HepG2 (cell line): ENCODE measurements around the gene CYLD. TPM values are rescaled to one million over a fixed set of nuclear protein-coding genes. Genes with fewer than 3 reads are reported as not detected.
A peak's percentile ranks its signal among the peaks of the same experiment; 100 is the strongest.

Experiments
- DNMT3B ChIP-seq: conservative IDR thresholded peaks from 2 replicates; pipeline ENCODE4 v1.6.1; 2016; ENCODE audit warnings: missing biosample characterization, control low read depth
- HDAC2 ChIP-seq: sonication (generic); formaldehyde crosslinking; IDR thresholded peaks from 2 replicates; pipeline ENCODE4 v1.4.0; 2020; ENCODE audit warnings: missing genetic modification reagents
- JUNB ChIP-seq: sonication (generic); formaldehyde crosslinking; IDR thresholded peaks from 2 replicates; pipeline ENCODE4 v1.8.0; 2022; ENCODE audit warnings: missing genetic modification reagents, mild to moderate bottlenecking, borderline replicate concordance
- KLF13 ChIP-seq: sonication (generic); formaldehyde crosslinking; IDR thresholded peaks from 2 replicates; pipeline ENCODE4 v1.4.0; 2020; ENCODE audit warnings: mild to moderate bottlenecking, missing genetic modification reagents
- LCORL ChIP-seq, 2 experiments: fragments of 450-650 bp in 1 of 2; sonication (generic) in 1 of 2; formaldehyde crosslinking in 1 of 2; IDR thresholded peaks; 2 replicates each; pipeline versions ENCODE4 v1.5.0 to v1.6.1; 2017 to 2020; ENCODE audit warnings: antibody characterized with exemption in 1 of 2, missing genetic modification reagents in 1 of 2
- MAFG ChIP-seq: sonication (generic); formaldehyde crosslinking; IDR thresholded peaks from 2 replicates; pipeline ENCODE4 v1.5.1; 2020; ENCODE audit warnings: mild to moderate bottlenecking, missing genetic modification reagents
- NCOR1 ChIP-seq: fragments of 200-600 bp; sonication (generic); IDR thresholded peaks from 2 replicates; pipeline ENCODE4 v1.7.0; 2017; ENCODE audit warnings: antibody characterized with exemption, low read length, borderline replicate concordance
- NR0B2 ChIP-seq: sonication (generic); formaldehyde crosslinking; IDR thresholded peaks from 2 replicates; pipeline ENCODE4 v1.4.0; 2020; ENCODE audit warnings: mild to moderate bottlenecking, missing genetic modification reagents
- NR2F6 ChIP-seq, 2 experiments: IDR thresholded peaks; 2 replicates each; pipeline ENCODE4 v1.6.1; 2016; ENCODE audit warnings: antibody characterized with exemption in 1 of 2, mild to moderate bottlenecking in 1 of 2
- POGK ChIP-seq: sonication (generic); formaldehyde crosslinking; conservative IDR thresholded peaks from 2 replicates; pipeline ENCODE4 v1.8.0; 2022; ENCODE audit warnings: mild to moderate bottlenecking, moderate library complexity, missing genetic modification reagents
- RBAK ChIP-seq: sonication (generic); formaldehyde crosslinking; IDR thresholded peaks from 2 replicates; pipeline ENCODE4 v1.5.1; 2020; ENCODE audit warnings: mild to moderate bottlenecking, missing genetic modification reagents
- SIX4 ChIP-seq: sonication (generic); formaldehyde crosslinking; IDR thresholded peaks from 2 replicates; pipeline ENCODE4 v1.4.0; 2020; ENCODE audit warnings: missing genetic modification reagents
- SMYD3 ChIP-seq: sonication (generic); formaldehyde crosslinking; IDR thresholded peaks from 2 replicates; pipeline ENCODE4 v1.8.1; 2023; ENCODE audit warnings: mild to moderate bottlenecking, missing genetic modification reagents
- SRSF9 ChIP-seq: fragments of 200-400 bp; formaldehyde crosslinking; IDR thresholded peaks from 2 replicates; pipeline ENCODE4 v1.6.1; 2018; ENCODE audit warnings: borderline replicate concordance, mild to moderate bottlenecking, low read depth, low read length; ENCODE audit not compliant: insufficient read depth, poor library complexity, severe bottlenecking
- TMF1 ChIP-seq: sonication (generic); formaldehyde crosslinking; IDR thresholded peaks from 2 replicates; pipeline ENCODE4 v1.8.1; 2022; ENCODE audit warnings: low read depth, missing genetic modification reagents
- ZBTB1 ChIP-seq: sonication (generic); formaldehyde crosslinking; IDR thresholded peaks from 2 replicates; pipeline ENCODE4 v1.4.0; 2020; ENCODE audit warnings: missing genetic modification reagents, borderline replicate concordance
- ZC3H13 ChIP-seq: sonication (generic); formaldehyde crosslinking; IDR thresholded peaks from 2 replicates; pipeline ENCODE4 v1.8.1; 2023; ENCODE audit warnings: mild to moderate bottlenecking, missing genetic modification reagents, moderate library complexity
- ZFYVE20 ChIP-seq: sonication (generic); formaldehyde crosslinking; IDR thresholded peaks from 2 replicates; pipeline ENCODE4 v1.8.0; 2023; ENCODE audit warnings: low read depth, mild to moderate bottlenecking, moderate library complexity, missing genetic modification reagents, borderline replicate concordance
- ZNF337 ChIP-seq: sonication (generic); formaldehyde crosslinking; IDR thresholded peaks from 2 replicates; pipeline ENCODE4 v1.5.1; 2020; ENCODE audit warnings: missing genetic modification reagents, low read depth, mild to moderate bottlenecking, borderline replicate concordance
- ZNF431 ChIP-seq: sonication (generic); formaldehyde crosslinking; IDR thresholded peaks from 2 replicates; pipeline ENCODE4 v1.9.0; 2022; ENCODE audit warnings: missing genetic modification reagents, low read depth, mild to moderate bottlenecking, borderline replicate concordance
- ZNF772 ChIP-seq: sonication (generic); formaldehyde crosslinking; IDR thresholded peaks from 2 replicates; pipeline ENCODE4 v1.5.0; 2020; ENCODE audit warnings: mild to moderate bottlenecking, missing genetic modification reagents
- ZNF790 ChIP-seq: sonication (generic); formaldehyde crosslinking; IDR thresholded peaks from 2 replicates; pipeline ENCODE4 v1.8.0; 2022; ENCODE audit warnings: missing genetic modification reagents, mild to moderate bottlenecking, borderline replicate concordance
- polyA plus RNA-seq, 8 experiments: library from polyadenylated mRNA; depleted of rRNA in 3 of 8; stranded (reverse) in 7 of 8; unstranded in 1 of 8; fragments of >200 nt; fragmentation: Illumina TruSeq in 4 of 8; extraction: Trizol in 4 of 8; gene quantifications; 2 replicates each; pipeline versions ENCODE4 v1.2.1 to v1.2.3, GENCODE V29; 2011 to 2016; ENCODE audit warnings: low read depth in 4 of 8, missing spikeins in 1 of 8, mixed read lengths in 1 of 8; ENCODE audit not compliant: insufficient read depth in 1 of 8
- total RNA-seq, 5 experiments: library from RNA; depleted of rRNA; stranded (reverse); fragments of >200 nt; fragmentation: Illumina TruSeq; extraction: Trizol; gene quantifications; 2 replicates each; pipeline ENCODE4 v1.2.3, GENCODE V29; 2016; ENCODE audit warnings: low read depth in 1 of 5
- TF ChIP-seq, protein P1 (sequence below): sonication (generic); formaldehyde crosslinking; IDR thresholded peaks from 2 replicates; pipeline ENCODE4 v1.5.1; 2020; ENCODE audit warnings: missing genetic modification reagents, mild to moderate bottlenecking, borderline replicate concordance
- TF ChIP-seq, protein P2 (sequence below): IDR thresholded peaks from 2 replicates; pipeline ENCODE4 v1.6.1; 2016; ENCODE audit warnings: low read depth

CYLD gene
- total and polyA plus RNA-seq, 2 of the 13 experiments (the other 11 are each of a cell fraction or from before 2014, with no cell fraction given), result 6.1 to 11.4 TPM

- TF ChIP-seq, protein P1, sequence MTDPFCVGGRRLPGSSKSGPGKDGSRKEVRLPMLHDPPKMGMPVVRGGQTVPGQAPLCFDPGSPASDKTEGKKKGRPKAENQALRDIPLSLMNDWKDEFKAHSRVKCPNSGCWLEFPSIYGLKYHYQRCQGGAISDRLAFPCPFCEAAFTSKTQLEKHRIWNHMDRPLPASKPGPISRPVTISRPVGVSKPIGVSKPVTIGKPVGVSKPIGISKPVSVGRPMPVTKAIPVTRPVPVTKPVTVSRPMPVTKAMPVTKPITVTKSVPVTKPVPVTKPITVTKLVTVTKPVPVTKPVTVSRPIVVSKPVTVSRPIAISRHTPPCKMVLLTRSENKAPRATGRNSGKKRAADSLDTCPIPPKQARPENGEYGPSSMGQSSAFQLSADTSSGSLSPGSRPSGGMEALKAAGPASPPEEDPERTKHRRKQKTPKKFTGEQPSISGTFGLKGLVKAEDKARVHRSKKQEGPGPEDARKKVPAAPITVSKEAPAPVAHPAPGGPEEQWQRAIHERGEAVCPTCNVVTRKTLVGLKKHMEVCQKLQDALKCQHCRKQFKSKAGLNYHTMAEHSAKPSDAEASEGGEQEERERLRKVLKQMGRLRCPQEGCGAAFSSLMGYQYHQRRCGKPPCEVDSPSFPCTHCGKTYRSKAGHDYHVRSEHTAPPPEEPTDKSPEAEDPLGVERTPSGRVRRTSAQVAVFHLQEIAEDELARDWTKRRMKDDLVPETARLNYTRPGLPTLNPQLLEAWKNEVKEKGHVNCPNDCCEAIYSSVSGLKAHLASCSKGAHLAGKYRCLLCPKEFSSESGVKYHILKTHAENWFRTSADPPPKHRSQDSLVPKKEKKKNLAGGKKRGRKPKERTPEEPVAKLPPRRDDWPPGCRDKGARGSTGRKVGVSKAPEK (CRISPR knock-in tag), result no peak
- TF ChIP-seq POGK (no peak), DNMT3B (CRISPR knock-in tag) (no peak), ZNF790 (CRISPR knock-in tag) (no peak), LCORL (IDR thresholded peaks at IDR 0.05) (no peak), LCORL (CRISPR knock-in tag; IDR thresholded peaks at IDR 0.05) (peak; percentile 91), SRSF9 (no peak), ZFYVE20 (CRISPR knock-in tag) (no peak), NR0B2 (CRISPR knock-in tag) (no peak), JUNB (CRISPR knock-in tag) (no peak), SMYD3 (CRISPR knock-in tag) (no peak), ZBTB1 (CRISPR knock-in tag) (no peak), ZNF337 (CRISPR knock-in tag) (no peak), SIX4 (CRISPR knock-in tag) (peak; percentile 99), NCOR1 (peak; percentile 89), MAFG (CRISPR knock-in tag) (no peak), RBAK (CRISPR knock-in tag) (no peak), NR2F6 (IDR thresholded peaks at IDR 0.05) (peak; percentile 83), NR2F6 (CRISPR knock-in tag; IDR thresholded peaks at IDR 0.05) (peak; percentile 77; the same call in 1 of the 2 replicates), ZC3H13 (no peak), KLF13 (CRISPR knock-in tag) (no peak), TMF1 (CRISPR knock-in tag) (0 out of 2 replicates have a peak, but pooled peaks have one; percentile 51), ZNF772 (CRISPR knock-in tag) (0 out of 2 replicates have a peak, but pooled peaks have one; percentile 39), ZNF431 (CRISPR knock-in tag) (no peak), HDAC2 (CRISPR knock-in tag) (no peak)
- TF ChIP-seq, protein P2, sequence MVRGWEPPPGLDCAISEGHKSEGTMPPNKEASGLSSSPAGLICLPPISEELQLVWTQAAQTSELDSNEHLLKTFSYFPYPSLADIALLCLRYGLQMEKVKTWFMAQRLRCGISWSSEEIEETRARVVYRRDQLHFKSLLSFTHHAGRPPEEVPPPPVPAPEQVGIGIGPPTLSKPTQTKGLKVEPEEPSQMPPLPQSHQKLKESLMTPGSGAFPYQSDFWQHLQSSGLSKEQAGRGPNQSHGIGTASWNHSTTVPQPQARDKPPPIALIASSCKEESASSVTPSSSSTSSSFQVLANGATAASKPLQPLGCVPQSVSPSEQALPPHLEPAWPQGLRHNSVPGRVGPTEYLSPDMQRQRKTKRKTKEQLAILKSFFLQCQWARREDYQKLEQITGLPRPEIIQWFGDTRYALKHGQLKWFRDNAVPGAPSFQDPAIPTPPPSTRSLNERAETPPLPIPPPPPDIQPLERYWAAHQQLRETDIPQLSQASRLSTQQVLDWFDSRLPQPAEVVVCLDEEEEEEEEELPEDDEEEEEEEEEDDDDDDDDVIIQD (CRISPR knock-in tag), result peak; percentile 98
These were observed 62.5 kb downstream of the CYLD start (continued) for GRCh38 chr16:50804290-50804907.
